ENCODE measurements around the gene PIAS4.

PIAS4 gene

DNA sequence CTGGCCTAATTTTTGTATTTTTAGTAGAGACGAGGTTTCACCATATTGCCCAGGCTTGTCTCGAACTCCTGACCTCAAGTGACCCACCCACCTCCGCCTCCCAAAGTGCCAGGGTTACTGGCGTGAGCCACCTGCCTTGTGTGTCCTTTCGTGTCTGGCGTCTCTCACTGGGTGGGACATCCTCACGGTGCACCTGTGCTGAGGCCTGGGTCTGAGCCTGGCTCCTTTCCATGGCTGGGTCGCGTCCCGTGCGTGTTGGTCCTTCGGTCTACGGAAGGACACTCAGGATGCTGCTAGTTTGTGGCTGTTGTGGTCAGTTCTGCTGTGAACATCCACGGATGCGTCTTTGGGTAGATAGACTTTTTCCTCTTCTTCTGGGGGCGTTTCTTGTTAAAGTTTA, 19.6 kb downstream of the PIAS4 start:
- Histone ChIP-seq H3K27me3 (ENCODE audit: low read length) (no peaks in the 10 kb centered on the region), H3K36me3 (ENCODE audit: low read length) (no peaks in the 10 kb centered on the region), H3K9me3 (ENCODE audit: insufficient read depth, low read length) (no peaks in the 10 kb centered on the region), H3F3A (ENCODE audit: insufficient read depth) (no peaks in the 10 kb centered on the region), H3K9ac (ENCODE audit: low read length) (no peak overlapping the region), H3K4me3 (ENCODE audit: insufficient read depth, low read length, poor library complexity, severe bottlenecking) (no peak overlapping the region), H2AFZ (ENCODE audit: low read depth, low read length, severe bottlenecking) (no peak overlapping the region), H3K79me2 (ENCODE audit: insufficient read depth, low read length) (peaks cover 5% of the 10 kb centered on the region; the same call in 1 of the 2 replicates), H4K20me1 (ENCODE audit: low read depth, low read length) (no peaks in the 10 kb centered on the region), H3K9me2 (replicated peaks; ENCODE audit: insufficient read depth, low read length) (no peaks in the 10 kb centered on the region), H3K4me2 (ENCODE audit: low read depth, low read length, poor library complexity, severe bottlenecking) (no peak overlapping the region), H3K27ac (ENCODE audit: low read depth, low read length) (no peak overlapping the region)
- TF ChIP-seq, protein P1, sequence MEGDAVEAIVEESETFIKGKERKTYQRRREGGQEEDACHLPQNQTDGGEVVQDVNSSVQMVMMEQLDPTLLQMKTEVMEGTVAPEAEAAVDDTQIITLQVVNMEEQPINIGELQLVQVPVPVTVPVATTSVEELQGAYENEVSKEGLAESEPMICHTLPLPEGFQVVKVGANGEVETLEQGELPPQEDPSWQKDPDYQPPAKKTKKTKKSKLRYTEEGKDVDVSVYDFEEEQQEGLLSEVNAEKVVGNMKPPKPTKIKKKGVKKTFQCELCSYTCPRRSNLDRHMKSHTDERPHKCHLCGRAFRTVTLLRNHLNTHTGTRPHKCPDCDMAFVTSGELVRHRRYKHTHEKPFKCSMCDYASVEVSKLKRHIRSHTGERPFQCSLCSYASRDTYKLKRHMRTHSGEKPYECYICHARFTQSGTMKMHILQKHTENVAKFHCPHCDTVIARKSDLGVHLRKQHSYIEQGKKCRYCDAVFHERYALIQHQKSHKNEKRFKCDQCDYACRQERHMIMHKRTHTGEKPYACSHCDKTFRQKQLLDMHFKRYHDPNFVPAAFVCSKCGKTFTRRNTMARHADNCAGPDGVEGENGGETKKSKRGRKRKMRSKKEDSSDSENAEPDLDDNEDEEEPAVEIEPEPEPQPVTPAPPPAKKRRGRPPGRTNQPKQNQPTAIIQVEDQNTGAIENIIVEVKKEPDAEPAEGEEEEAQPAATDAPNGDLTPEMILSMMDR (IDR thresholded peaks at IDR 0.05; ENCODE audit: insufficient read depth, low read length, poor library complexity, severe bottlenecking): no peak
- no peak for TF ChIP-seq EZH2phosphoT487 (conservative IDR thresholded peaks at IDR 0.05; ENCODE audit: low read length)

DNA sequence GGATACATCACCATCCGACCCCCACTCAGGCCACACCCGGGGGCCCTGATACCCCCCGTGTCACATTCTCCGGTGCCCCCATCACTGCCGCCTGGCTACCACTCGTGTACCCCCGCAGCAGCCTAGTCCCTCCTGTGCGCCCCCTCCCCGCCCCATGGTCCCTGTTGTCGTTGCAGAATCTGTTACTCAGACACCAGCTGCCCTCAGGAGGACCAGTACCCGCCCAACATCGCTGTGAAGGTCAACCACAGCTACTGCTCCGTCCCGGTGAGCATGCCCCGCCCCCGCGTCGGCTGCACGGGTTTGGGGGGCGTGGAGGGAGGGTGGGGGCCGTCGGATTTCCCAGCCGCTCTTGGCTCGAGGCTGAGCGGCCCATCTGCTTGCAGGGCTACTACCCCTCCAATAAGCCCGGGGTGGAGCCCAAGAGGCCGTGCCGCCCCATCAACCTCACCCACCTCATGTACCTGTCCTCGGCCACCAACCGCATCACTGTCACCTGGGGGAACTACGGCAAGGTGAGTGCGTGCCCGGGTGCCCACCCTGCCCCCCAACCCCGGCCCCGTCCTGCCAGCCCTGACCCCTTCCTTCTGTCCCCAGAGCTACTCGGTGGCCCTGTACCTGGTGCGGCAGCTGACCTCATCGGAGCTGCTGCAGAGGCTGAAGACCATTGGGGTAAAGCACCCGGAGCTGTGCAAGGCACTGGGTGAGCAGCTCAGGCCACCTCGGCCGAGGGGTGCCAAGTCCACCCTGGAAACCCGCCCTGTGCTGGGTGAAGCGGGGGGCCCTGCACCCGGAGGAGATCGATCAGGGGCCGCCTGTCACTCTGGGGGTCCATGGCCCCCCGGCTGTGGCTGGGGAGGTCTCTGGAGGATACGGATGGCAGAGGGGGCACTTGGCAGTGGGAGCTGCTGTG, 21.1 kb downstream of the PIAS4 start:
- no peaks in the 10 kb centered on the region for H3K9me3 ChIP-seq (ENCODE audit: insufficient read depth, low read length)
- H3K27ac ChIP-seq (ENCODE audit: low read depth, low read length): no peak overlapping the region
- no peaks in the 10 kb centered on the region for H3K36me3 ChIP-seq (ENCODE audit: low read length)
- H3K4me2 ChIP-seq (ENCODE audit: low read depth, low read length, poor library complexity, severe bottlenecking): no peak overlapping the region
- H4K20me1 ChIP-seq (ENCODE audit: low read depth, low read length): no peaks in the 10 kb centered on the region
- H3K27me3 ChIP-seq (ENCODE audit: low read length): no peaks in the 10 kb centered on the region
- no peaks in the 10 kb centered on the region for H3F3A ChIP-seq (ENCODE audit: insufficient read depth)
- no peak overlapping the region for H3K9ac ChIP-seq (ENCODE audit: low read length)
- no peaks in the 10 kb centered on the region for H3K9me2 ChIP-seq (replicated peaks; ENCODE audit: insufficient read depth, low read length)
- H2AFZ ChIP-seq (ENCODE audit: low read depth, low read length, severe bottlenecking): no peak overlapping the region
- H3K79me2 ChIP-seq (ENCODE audit: insufficient read depth, low read length): 0 out of 2 replicates have a peak, but pooled peaks cover 2% of the 10 kb centered on the region
- TF ChIP-seq EZH2phosphoT487 (conservative IDR thresholded peaks at IDR 0.05; ENCODE audit: low read length): no peak
- TF ChIP-seq, protein P1 (IDR thresholded peaks at IDR 0.05; ENCODE audit: insufficient read depth, low read length, poor library complexity, severe bottlenecking): no peak
- H3K4me3 ChIP-seq (ENCODE audit: insufficient read depth, low read length, poor library complexity, severe bottlenecking): no peak overlapping the region

DNA sequence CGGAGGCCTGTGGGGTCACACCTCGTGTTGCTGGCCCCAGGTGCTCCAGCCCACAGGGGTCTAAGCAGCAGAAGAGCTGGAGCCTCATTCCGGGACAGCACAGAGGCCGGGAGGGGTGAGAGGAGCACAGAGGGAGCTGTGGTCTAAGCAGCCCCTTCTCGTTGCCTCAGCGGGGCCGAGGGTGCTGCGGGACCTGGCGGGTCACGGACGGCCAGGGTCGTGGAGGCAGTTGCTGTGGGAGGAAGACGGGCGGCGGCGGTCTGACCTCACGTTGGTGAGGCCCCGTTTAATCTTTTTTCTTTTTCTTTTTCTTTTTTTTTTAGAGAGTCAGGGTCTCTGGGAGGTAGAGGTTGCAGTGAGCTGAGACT, 21.7 kb downstream of the PIAS4 start:
- no peak overlapping the region for H3K27ac ChIP-seq (ENCODE audit: low read depth, low read length)
- H3K36me3 ChIP-seq (ENCODE audit: low read length): no peaks in the 10 kb centered on the region
- no peak overlapping the region for H3K9ac ChIP-seq (ENCODE audit: low read length)
- H2AFZ ChIP-seq (ENCODE audit: low read depth, low read length, severe bottlenecking): no peak overlapping the region
- H3K9me2 ChIP-seq (replicated peaks; ENCODE audit: insufficient read depth, low read length): no peaks in the 10 kb centered on the region
- H3K9me3 ChIP-seq (ENCODE audit: insufficient read depth, low read length): no peaks in the 10 kb centered on the region
- H3K27me3 ChIP-seq (ENCODE audit: low read length): no peaks in the 10 kb centered on the region
- no peak overlapping the region for H3K4me2 ChIP-seq (ENCODE audit: low read depth, low read length, poor library complexity, severe bottlenecking)
- H3K4me3 ChIP-seq (ENCODE audit: insufficient read depth, low read length, poor library complexity, severe bottlenecking): no peak overlapping the region
- H3K79me2 ChIP-seq (ENCODE audit: insufficient read depth, low read length): no peaks in the 10 kb centered on the region
- H4K20me1 ChIP-seq (ENCODE audit: low read depth, low read length): no peaks in the 10 kb centered on the region
- TF ChIP-seq, protein P1 (IDR thresholded peaks at IDR 0.05; ENCODE audit: insufficient read depth, low read length, poor library complexity, severe bottlenecking): no peak
- TF ChIP-seq EZH2phosphoT487 (conservative IDR thresholded peaks at IDR 0.05; ENCODE audit: low read length): no peak
- H3F3A ChIP-seq (ENCODE audit: insufficient read depth): no peaks in the 10 kb centered on the region

All from SU-DHL-6 (cell line).